Glomerular visceral epithelial cell (primary cell): ENCODE data around the gene RHOF.

ENCODE experiments used
- DNase-seq: peaks from one replicate; pipeline ENCODE4 v3.0.0-alpha.2; 2016; ENCODE audit errors: extremely low spot score

The RHOF gene

GRCh38 chr12:121792607-121793439 lies 665 bp downstream of the RHOF start:
- no peak for DNase-seq

- DNase-seq = peak; percentile 63
Observed at GRCh38 chr12:121791671-121792551, 1.6 kb downstream of the RHOF start.

- peak; percentile 29 for DNase-seq
Observed at GRCh38 chr12:121790785-121791184, 2.7 kb downstream of the RHOF start.

GRCh38 chr12:121789800-121790728 lies 3.4 kb downstream of the RHOF start:
- DNase-seq = peak; percentile 88

GRCh38 chr12:121789233-121789781 lies 4.2 kb downstream of the RHOF start:
- no peak for DNase-seq

- peak; percentile 50 for DNase-seq
Observed at GRCh38 chr12:121788176-121788818, 5.2 kb downstream of the RHOF start.

- no peak for DNase-seq
Observed at GRCh38 chr12:121787063-121788025, 6.1 kb downstream of the RHOF start.

GRCh38 chr12:121786440-121786825 lies 7.1 kb downstream of the RHOF start:
- peak; percentile 95 for DNase-seq

GRCh38 chr12:121784460-121784859 lies 9.0 kb downstream of the RHOF start:
- peak; percentile 90 for DNase-seq

- peak; percentile 71 for DNase-seq
Observed at GRCh38 chr12:121783766-121784165, 9.7 kb downstream of the RHOF start.

GRCh38 chr12:121781998-121782979 lies 11.2 kb downstream of the RHOF start:
- DNase-seq = peak; percentile 48

- DNase-seq = no peak
Observed at GRCh38 chr12:121781484-121781997, 11.9 kb downstream of the RHOF start.

GRCh38 chr12:121780429-121780828 lies 13.1 kb downstream of the RHOF start:
- DNase-seq = no peak

GRCh38 chr12:121779422-121779895 lies 14.0 kb downstream of the RHOF start:
- DNase-seq = no peak

GRCh38 chr12:121778567-121779421 lies 14.7 kb downstream of the RHOF start:
- no peak for DNase-seq

- peak; percentile 70 for DNase-seq
Observed at GRCh38 chr12:121776190-121777098, 17.0 kb downstream of the RHOF start.
